Immature natural killer cell (primary cell): ENCODE data around the gene RYR3. TPM values are rescaled to one million over a fixed set of nuclear protein-coding genes. Genes with fewer than 3 reads are reported as not detected.
"Not testable (repeated sequence)": the region's sequence is repeated elsewhere in the genome, so short reads cannot be mapped to it uniquely, and the experiment has no call there.

Experiments
- DNase-seq, 3 donors: peaks; one replicate each; pipeline ENCODE4 v3.0.0; 2022; ENCODE audit warnings: mixed read lengths in 1 of 3
- H3K27ac Mint-ChIP-seq, 6 donors: one replicate each; pipeline ENCODE4 v1.8.0; 2020; ENCODE audit warnings: mixed read lengths in 6 of 6, mild to moderate bottlenecking in 5 of 6, inconsistent platforms in 4 of 6, moderate library complexity in 3 of 6
- H3K27me3 Mint-ChIP-seq, 3 donors: one replicate each; pipeline ENCODE4 v1.8.0; 2020 to 2021; ENCODE audit warnings: low read depth in 3 of 3, mild to moderate bottlenecking in 3 of 3, mixed read lengths in 3 of 3, moderate library complexity in 3 of 3, inconsistent platforms in 1 of 3
- H3K36me3 Mint-ChIP-seq, 3 donors: one replicate each; pipeline ENCODE4 v1.8.0; 2020; ENCODE audit warnings: mixed read lengths in 3 of 3, inconsistent platforms in 2 of 3, mild to moderate bottlenecking in 2 of 3
- H3K4me1 Mint-ChIP-seq, 2 donors: one replicate each; pipeline ENCODE4 v1.8.0; 2020; ENCODE audit warnings: inconsistent platforms in 2 of 2, mild to moderate bottlenecking in 2 of 2, mixed read lengths in 2 of 2, moderate library complexity in 1 of 2
- H3K4me3 Mint-ChIP-seq, 5 donors: one replicate each; pipeline ENCODE4 v1.8.0; 2020; ENCODE audit warnings: mild to moderate bottlenecking in 5 of 5, mixed read lengths in 5 of 5, inconsistent platforms in 3 of 5, moderate library complexity in 3 of 5
- H3K9me3 Mint-ChIP-seq, 6 donors: one replicate each; pipeline ENCODE4 v1.8.0; 2020; ENCODE audit warnings: mild to moderate bottlenecking in 6 of 6, mixed read lengths in 6 of 6, inconsistent platforms in 4 of 6, moderate library complexity in 3 of 6
- polyA plus RNA-seq, 3 donors: library from polyadenylated mRNA; unstranded; fragments of 300-500 nt; fragmentation: Illumina TruSeq; gene quantifications; one replicate each; pipeline ENCODE4 v1.2.3, GENCODE V29; 2021

RYR3 gene
- polyA plus RNA-seq, 3 donors from 2014 or later = 0.11 to 0.14 TPM; not detected in 1

- Mint-ChIP-seq H3K27ac (no peak overlapping the region), H3K9me3 (no peaks in the 10 kb centered on the region), H3K4me1 (no peaks in the 10 kb centered on the region), H3K4me3 (no peak overlapping the region), H3K36me3 (no peaks in the 10 kb centered on the region), H3K27me3 (peaks cover 0 to 7% (median 6%) of the 10 kb centered on the region in 3 donors)
- no peak for DNase-seq
Measured at GRCh38 chr15:33813891-33814290, 503.1 kb downstream of the RYR3 start.

DNA sequence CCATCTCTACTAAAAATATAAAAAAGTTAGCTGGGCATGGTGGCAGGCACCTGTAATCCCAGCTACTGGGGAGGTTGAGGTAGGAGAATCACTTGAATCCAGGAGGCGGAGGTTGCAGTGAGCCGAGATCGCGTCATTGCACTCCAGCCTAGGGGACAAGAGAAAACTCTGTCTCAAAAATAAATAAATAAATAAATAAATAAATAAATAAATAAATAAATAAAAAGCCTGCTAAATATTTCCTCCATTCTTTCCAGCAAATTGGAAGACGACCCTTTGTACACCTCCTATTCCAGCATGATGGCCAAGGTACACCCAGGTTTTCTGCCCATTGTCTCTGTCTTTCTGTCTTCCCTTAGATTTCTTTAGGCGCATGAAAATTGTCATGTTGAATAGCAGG, 508.7 kb downstream of the RYR3 start:
- H3K27me3 Mint-ChIP-seq, DNase-seq, H3K4me3 Mint-ChIP-seq, H3K9me3 Mint-ChIP-seq, H3K36me3 Mint-ChIP-seq, H3K4me1 Mint-ChIP-seq, H3K27ac Mint-ChIP-seq: not testable (repeated sequence)

DNA sequence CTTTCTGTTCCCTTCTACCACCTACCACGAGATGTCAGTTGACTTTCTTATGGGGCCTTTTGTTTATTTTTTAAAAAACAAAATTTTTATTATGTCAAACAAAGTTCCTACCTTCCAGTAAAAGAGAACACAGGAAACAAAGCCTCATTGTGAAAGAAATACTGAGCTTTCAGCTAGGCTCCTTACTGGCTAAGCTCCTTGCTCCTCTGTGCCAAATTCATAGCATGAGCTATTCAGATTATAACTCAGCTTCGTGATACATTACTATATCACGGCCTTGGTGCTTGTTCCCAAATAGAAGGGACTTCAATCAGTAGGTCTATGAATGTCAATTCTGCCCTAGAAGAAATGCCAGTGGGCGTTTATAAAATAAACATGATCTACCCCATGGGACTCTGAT, 511.7 kb downstream of the RYR3 start:
- Mint-ChIP-seq H3K4me1 (no peaks in the 10 kb centered on the region), H3K9me3 (no peaks in the 10 kb centered on the region), H3K4me3 (no peak overlapping the region), H3K36me3 (no peaks in the 10 kb centered on the region), H3K27me3 (peaks cover 0 to 3% (median 2%) of the 10 kb centered on the region in 3 donors), H3K27ac (no peak overlapping the region)
- no peak for DNase-seq

- Mint-ChIP-seq H3K27me3 (peaks cover 0 to 3% (median 2%) of the 10 kb centered on the region in 3 donors), H3K4me3 (no peak overlapping the region), H3K4me1 (no peaks in the 10 kb centered on the region), H3K27ac (no peak overlapping the region), H3K36me3 (no peaks in the 10 kb centered on the region), H3K9me3 (no peaks in the 10 kb centered on the region)
- DNase-seq = no peak
Measured at GRCh38 chr15:33823119-33823518, 512.4 kb downstream of the RYR3 start.

DNA sequence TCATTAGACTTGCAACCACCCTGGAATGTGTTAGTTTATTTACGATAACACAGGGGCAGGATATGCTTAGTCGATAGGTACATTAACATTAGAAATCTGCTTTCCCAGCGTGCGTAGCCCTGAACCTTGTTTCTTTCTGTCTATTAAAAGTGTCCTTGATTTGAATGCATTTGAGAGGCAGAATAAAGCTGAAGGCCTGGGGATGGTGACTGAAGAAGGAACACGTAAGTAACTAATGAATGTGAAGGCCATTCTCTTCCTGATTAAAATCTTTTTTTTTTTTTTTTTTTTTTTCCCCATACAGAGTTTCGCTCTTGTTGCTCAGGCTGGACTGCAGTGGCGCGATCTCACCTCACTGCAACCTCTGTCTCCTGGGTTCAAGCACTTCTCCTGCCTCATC, 514.7 kb downstream of the RYR3 start:
- Mint-ChIP-seq H3K27me3 (peaks cover 1 to 3% (median 2%) of the 10 kb centered on the region in 3 donors), H3K27ac (no peak overlapping the region), H3K4me1 (no peaks in the 10 kb centered on the region), H3K4me3 (no peak overlapping the region), H3K9me3 (no peaks in the 10 kb centered on the region), H3K36me3 (no peaks in the 10 kb centered on the region)
- no peak for DNase-seq

DNA sequence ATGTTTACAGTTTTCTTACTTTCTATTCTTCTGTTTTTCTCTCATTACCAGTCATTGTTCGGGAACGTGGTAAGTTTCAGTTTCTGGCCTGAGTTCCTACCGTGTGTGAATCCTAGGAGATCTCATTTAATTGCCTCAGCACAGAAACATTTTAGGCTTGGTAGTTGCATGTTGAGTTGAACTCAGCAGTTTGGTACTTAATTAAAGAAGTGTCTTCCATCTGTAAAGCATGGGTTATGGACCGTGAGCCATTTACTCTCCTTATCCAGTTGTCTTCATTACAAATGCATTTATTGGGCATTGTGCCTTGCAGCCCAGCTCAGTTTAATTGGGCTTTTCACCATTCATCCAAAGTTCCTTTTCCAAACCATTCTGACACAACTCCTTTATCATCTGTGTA, 515.4 kb downstream of the RYR3 start:
- Mint-ChIP-seq H3K4me3 (no peak overlapping the region), H3K4me1 (no peaks in the 10 kb centered on the region)

GRCh38 chr15:33830351-33830750, 519.6 kb downstream of the RYR3 start:
- Mint-ChIP-seq H3K9me3 (no peaks in the 10 kb centered on the region), H3K27me3 (peaks cover 2 to 8% (median 5%) of the 10 kb centered on the region in 3 donors), H3K4me1 (peaks cover 0 to 2% of the 10 kb centered on the region in 2 donors), H3K4me3 (no peak overlapping the region), H3K36me3 (no peaks in the 10 kb centered on the region), H3K27ac (no peak overlapping the region)
- no peak for DNase-seq

More for the DNA sequence above, 515.4 kb downstream of the RYR3 start:
- Mint-ChIP-seq H3K27ac (no peak overlapping the region), H3K27me3 (peaks cover 2 to 3% (median 3%) of the 10 kb centered on the region in 3 donors), H3K36me3 (no peaks in the 10 kb centered on the region), H3K9me3 (no peaks in the 10 kb centered on the region)
- DNase-seq = no peak

GRCh38 chr15:33831646-33832045, 520.9 kb downstream of the RYR3 start:
- Mint-ChIP-seq H3K9me3 (no peaks in the 10 kb centered on the region), H3K4me3 (no peak overlapping the region), H3K36me3 (no peaks in the 10 kb centered on the region), H3K27ac (no peak overlapping the region), H3K4me1 (peaks cover 0 to 2% of the 10 kb centered on the region in 2 donors), H3K27me3 (peaks cover 2 to 7% (median 5%) of the 10 kb centered on the region in 3 donors)
- no peak for DNase-seq

- Mint-ChIP-seq H3K4me3 (no peak overlapping the region), H3K36me3 (no peaks in the 10 kb centered on the region), H3K9me3 (no peaks in the 10 kb centered on the region), H3K27ac (no peak overlapping the region), H3K4me1 (peaks cover 0 to 2% of the 10 kb centered on the region in 2 donors), H3K27me3 (peaks cover 0 to 9% (median 7%) of the 10 kb centered on the region in 3 donors)
- DNase-seq = no peak
Measured at GRCh38 chr15:33834892-33835743, 524.4 kb downstream of the RYR3 start.

GRCh38 chr15:33837294-33837693, 526.5 kb downstream of the RYR3 start:
- Mint-ChIP-seq H3K4me1 (peaks cover 0 to 2% of the 10 kb centered on the region in 2 donors), H3K4me3 (no peak overlapping the region), H3K36me3 (no peaks in the 10 kb centered on the region), H3K27me3 (peaks cover 2 to 6% (median 5%) of the 10 kb centered on the region in 3 donors), H3K9me3 (no peaks in the 10 kb centered on the region), H3K27ac (no peak overlapping the region)
- DNase-seq = no peak

- Mint-ChIP-seq H3K27me3 (peaks cover 2 to 8% (median 5%) of the 10 kb centered on the region in 3 donors), H3K27ac (no peak overlapping the region), H3K36me3 (no peaks in the 10 kb centered on the region), H3K9me3 (no peaks in the 10 kb centered on the region), H3K4me3 (no peak overlapping the region), H3K4me1 (no peaks in the 10 kb centered on the region)
- DNase-seq = no peak
Measured at GRCh38 chr15:33839540-33839939, 528.8 kb downstream of the RYR3 start.

- Mint-ChIP-seq H3K9me3 (no peaks in the 10 kb centered on the region), H3K27me3 (peaks cover 0 to 8% (median 2%) of the 10 kb centered on the region in 3 donors), H3K4me1 (no peaks in the 10 kb centered on the region), H3K36me3 (no peaks in the 10 kb centered on the region), H3K27ac (no peak overlapping the region), H3K4me3 (no peak overlapping the region)
- no peak for DNase-seq
Measured at GRCh38 chr15:33840615-33841014, 529.8 kb downstream of the RYR3 start.

GRCh38 chr15:33844186-33844585, 533.4 kb downstream of the RYR3 start:
- H3K4me1 Mint-ChIP-seq = no peaks in the 10 kb centered on the region
- no peak overlapping the region for H3K27ac Mint-ChIP-seq
- H3K36me3 Mint-ChIP-seq = no peaks in the 10 kb centered on the region
- DNase-seq = no peak
- peaks cover 0 to 6% (median 3%) of the 10 kb centered on the region in 3 donors for H3K27me3 Mint-ChIP-seq
- no peaks in the 10 kb centered on the region for H3K9me3 Mint-ChIP-seq
- no peak overlapping the region for H3K4me3 Mint-ChIP-seq

DNA sequence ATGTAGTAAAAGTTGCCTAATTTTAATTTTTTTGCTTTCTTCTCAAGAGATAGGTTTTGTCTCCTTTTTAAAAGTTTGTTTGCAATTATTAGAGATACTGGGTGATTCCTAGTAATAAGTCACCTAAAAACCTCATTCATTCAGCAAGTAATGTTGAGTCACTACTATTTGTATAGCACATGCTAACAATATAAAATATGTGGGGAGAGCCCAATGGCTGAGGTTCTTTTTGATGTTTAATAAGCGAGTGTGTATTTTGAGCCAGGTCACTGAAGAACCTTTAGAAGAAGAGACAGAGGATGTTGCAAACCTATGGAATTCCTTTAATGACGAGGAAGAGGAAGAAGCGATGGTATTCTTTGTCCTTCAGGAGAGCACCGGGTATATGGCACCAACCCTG, 533.8 kb downstream of the RYR3 start:
- Mint-ChIP-seq H3K36me3 (no peaks in the 10 kb centered on the region), H3K27me3 (peaks cover 0 to 5% (median 3%) of the 10 kb centered on the region in 3 donors), H3K4me3 (no peak overlapping the region), H3K4me1 (no peaks in the 10 kb centered on the region), H3K9me3 (no peaks in the 10 kb centered on the region), H3K27ac (no peak overlapping the region)
- no peak for DNase-seq

GRCh38 chr15:33846142-33846541, 535.4 kb downstream of the RYR3 start:
- Mint-ChIP-seq H3K36me3 (no peaks in the 10 kb centered on the region), H3K9me3 (no peaks in the 10 kb centered on the region), H3K4me1 (no peaks in the 10 kb centered on the region), H3K27me3 (peaks cover 0 to 5% (median 2%) of the 10 kb centered on the region in 3 donors), H3K27ac (no peak overlapping the region), H3K4me3 (no peak overlapping the region)
- no peak for DNase-seq
